ENCODE measurements around the gene YDJC. TPM values are rescaled to one million over a fixed set of nuclear protein-coding genes. Genes with fewer than 3 reads are reported as not detected.

YDJC gene
- total RNA-seq, 3 donors from 2014 or later (not counting 1 experiment from before 2014, with no cell fraction given) = 20.5 to 24.4 (median 21.6) TPM

DNA sequence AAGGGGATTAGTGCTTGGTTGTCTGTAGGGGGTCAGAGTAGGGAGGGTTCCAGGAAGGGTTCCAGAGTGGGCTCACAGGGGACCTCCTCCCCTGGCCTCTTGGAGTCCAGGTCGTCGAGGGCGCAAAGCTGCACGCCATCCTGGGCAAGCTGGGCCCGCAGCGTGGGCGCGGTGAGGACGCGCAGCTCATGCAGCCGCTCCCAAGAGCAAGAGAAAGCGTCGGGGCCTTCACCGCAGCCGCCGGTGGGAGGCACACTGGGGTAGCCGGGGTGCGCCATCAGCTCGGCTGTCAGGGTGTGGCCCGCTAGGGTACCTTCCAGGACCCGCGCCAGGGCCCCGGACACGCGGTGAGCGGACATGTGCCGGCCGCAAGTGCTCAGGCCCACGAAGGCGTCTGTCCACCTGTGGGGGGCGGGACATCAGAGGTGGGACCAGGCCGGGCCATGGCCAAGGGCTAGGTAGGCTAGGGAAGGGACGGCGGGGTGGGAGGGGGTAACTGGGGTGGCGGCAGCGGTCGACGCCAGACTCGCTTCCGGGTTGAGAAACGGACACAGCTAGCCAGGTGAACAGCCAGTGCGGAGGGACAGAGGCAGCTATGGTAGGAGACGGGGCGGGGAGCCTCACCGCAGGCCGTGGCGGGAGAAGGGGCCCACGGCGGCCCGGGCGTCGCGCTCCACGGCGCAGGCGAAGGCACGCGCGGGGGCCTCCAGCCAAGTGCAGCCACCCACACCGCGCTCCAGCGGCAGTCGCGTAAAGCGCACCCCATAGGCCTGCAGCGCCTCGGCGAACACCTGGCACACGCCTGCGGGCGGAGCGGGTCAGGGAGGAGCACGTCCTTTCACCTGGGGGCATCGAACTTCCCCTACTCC is 1.2 kb downstream of the YDJC start:
- intact Hi-C loops (cut with micrococcal nuclease) = loop anchor here (1.0 kb wide), 1 partner anchor 14 kb away; the partner anchor contains the start of gene SDF2L1
- Mint-ChIP-seq H3K27me3 (ENCODE audit: low read depth in 2 of 2) (no peaks in the 10 kb centered on the region), H3K27ac (peak overlapping the region; percentile 75 to 83), H3K4me3 (peak overlapping the region; percentile 90), H3K36me3 (no peaks in the 10 kb centered on the region), H3K9me3 (no peaks in the 10 kb centered on the region), H3K4me1 (peaks cover 32 to 41% of the 10 kb centered on the region in 2 donors)
- no peak overlapping the region for H3K27ac ChIP-seq (ENCODE audit: low read length)
- DNase-seq (no peak), ATAC-seq (no peak)
- peaks cover 45% of the 10 kb centered on the region for H3K4me1 ChIP-seq (ENCODE audit: control insufficient read depth, insufficient read depth, low read length)
- H3K36me3 ChIP-seq (ENCODE audit: control insufficient read depth, insufficient read depth, low read length) = peaks cover 28% of the 10 kb centered on the region
- 81% methylated on average over 74 of the region's 74 CpGs for WGBS (ENCODE audit: insufficient coverage)
- TF ChIP-seq, protein P1, sequence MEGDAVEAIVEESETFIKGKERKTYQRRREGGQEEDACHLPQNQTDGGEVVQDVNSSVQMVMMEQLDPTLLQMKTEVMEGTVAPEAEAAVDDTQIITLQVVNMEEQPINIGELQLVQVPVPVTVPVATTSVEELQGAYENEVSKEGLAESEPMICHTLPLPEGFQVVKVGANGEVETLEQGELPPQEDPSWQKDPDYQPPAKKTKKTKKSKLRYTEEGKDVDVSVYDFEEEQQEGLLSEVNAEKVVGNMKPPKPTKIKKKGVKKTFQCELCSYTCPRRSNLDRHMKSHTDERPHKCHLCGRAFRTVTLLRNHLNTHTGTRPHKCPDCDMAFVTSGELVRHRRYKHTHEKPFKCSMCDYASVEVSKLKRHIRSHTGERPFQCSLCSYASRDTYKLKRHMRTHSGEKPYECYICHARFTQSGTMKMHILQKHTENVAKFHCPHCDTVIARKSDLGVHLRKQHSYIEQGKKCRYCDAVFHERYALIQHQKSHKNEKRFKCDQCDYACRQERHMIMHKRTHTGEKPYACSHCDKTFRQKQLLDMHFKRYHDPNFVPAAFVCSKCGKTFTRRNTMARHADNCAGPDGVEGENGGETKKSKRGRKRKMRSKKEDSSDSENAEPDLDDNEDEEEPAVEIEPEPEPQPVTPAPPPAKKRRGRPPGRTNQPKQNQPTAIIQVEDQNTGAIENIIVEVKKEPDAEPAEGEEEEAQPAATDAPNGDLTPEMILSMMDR (IDR thresholded peaks at IDR 0.05) = no peak
- H3K9me3 ChIP-seq (ENCODE audit: control insufficient read depth, insufficient read depth, low read length) = no peaks in the 10 kb centered on the region
- no peaks in the 10 kb centered on the region for H3K27me3 ChIP-seq (ENCODE audit: control insufficient read depth, insufficient read depth, low read length)
- H3K4me3 ChIP-seq (ENCODE audit: low read length) = peak overlapping the region; percentile 99

DNA sequence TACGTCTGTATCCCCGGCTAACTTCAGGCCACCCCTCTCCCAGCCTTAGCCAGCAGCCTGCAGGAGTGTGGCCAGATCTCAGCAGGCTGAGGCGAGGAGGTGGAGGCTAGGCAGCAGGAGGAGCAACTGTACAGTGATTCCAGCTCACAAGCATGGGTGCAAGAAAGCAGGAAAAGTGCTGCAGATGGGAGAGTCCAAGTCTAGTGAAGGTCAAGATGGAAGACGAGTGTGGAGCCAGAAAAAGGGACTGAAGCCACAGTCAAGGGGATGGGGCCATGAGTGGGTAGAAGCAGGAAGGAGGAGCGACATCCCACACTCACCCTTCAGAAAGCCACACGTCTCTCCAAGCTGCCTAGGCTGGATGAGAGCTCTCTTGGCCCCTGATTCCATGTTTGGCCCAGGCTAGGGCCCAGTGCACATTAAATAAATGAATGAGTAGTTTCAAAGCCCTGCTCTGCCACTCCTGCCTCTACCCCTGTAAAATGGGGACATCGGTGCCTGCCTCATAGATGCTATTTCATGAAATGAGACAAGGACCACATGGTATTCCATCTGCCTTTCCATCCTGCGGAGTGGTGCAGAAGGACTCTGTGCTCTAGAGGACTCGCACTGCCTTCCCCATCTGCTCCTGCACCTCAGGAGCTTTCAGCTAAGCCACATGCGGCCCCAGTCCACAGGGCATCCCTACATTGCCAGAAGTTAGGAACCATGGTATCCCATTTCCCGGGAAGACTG is 2.9 kb downstream of the YDJC start:
- H3K27ac ChIP-seq (ENCODE audit: low read length) = no peak overlapping the region
- Mint-ChIP-seq H3K4me1 (peaks cover 32 to 48% of the 10 kb centered on the region in 2 donors), H3K9me3 (no peaks in the 10 kb centered on the region), H3K36me3 (no peaks in the 10 kb centered on the region), H3K4me3 (peak overlapping the region; percentile 28), H3K27ac (peak overlapping the region in 1 of 2 donors; percentile 51), H3K27me3 (ENCODE audit: low read depth in 2 of 2) (no peaks in the 10 kb centered on the region)
- DNase-seq (no peak), ATAC-seq (no peak)
- intact Hi-C loops (cut with micrococcal nuclease) = no loop called here
- H3K27me3 ChIP-seq (ENCODE audit: control insufficient read depth, insufficient read depth, low read length) = no peaks in the 10 kb centered on the region
- H3K36me3 ChIP-seq (ENCODE audit: control insufficient read depth, insufficient read depth, low read length) = peaks cover 38% of the 10 kb centered on the region
- H3K4me3 ChIP-seq (ENCODE audit: low read length) = no peak overlapping the region
- TF ChIP-seq, protein P1 (IDR thresholded peaks at IDR 0.05) = no peak
- no peaks in the 10 kb centered on the region for H3K9me3 ChIP-seq (ENCODE audit: control insufficient read depth, insufficient read depth, low read length)
- H3K4me1 ChIP-seq (ENCODE audit: control insufficient read depth, insufficient read depth, low read length) = peaks cover 38% of the 10 kb centered on the region
- WGBS (ENCODE audit: insufficient coverage) = 93% methylated on average over 11 of the region's 11 CpGs

GRCh38 chr22:21626073-21626734 is 3.6 kb downstream of the YDJC start:
- H3K4me1 ChIP-seq (ENCODE audit: control insufficient read depth, insufficient read depth, low read length) = peaks cover 38% of the 10 kb centered on the region
- no peak overlapping the region for H3K27ac ChIP-seq (ENCODE audit: low read length)
- TF ChIP-seq, protein P1 (IDR thresholded peaks at IDR 0.05) = no peak
- no peak for ATAC-seq
- H3K4me3 ChIP-seq (ENCODE audit: low read length) = no peak overlapping the region
- no peaks in the 10 kb centered on the region for H3K9me3 Mint-ChIP-seq
- no peak for DNase-seq
- H3K27me3 Mint-ChIP-seq (ENCODE audit: low read depth in 2 of 2) = no peaks in the 10 kb centered on the region
- no peaks in the 10 kb centered on the region for H3K9me3 ChIP-seq (ENCODE audit: control insufficient read depth, insufficient read depth, low read length)
- peak overlapping the region; percentile 51 to 83 for H3K27ac Mint-ChIP-seq
- peaks cover 38% of the 10 kb centered on the region for H3K36me3 ChIP-seq (ENCODE audit: control insufficient read depth, insufficient read depth, low read length)
- H3K27me3 ChIP-seq (ENCODE audit: control insufficient read depth, insufficient read depth, low read length) = no peaks in the 10 kb centered on the region
- intact Hi-C loops (cut with micrococcal nuclease) = no loop called here
- WGBS (ENCODE audit: insufficient coverage) = 81% methylated on average over 4 of the region's 4 CpGs
- H3K4me1 Mint-ChIP-seq = peaks cover 32 to 53% of the 10 kb centered on the region in 2 donors
- peak overlapping the region; percentile 28 for H3K4me3 Mint-ChIP-seq
- no peaks in the 10 kb centered on the region for H3K36me3 Mint-ChIP-seq

Data from natural killer cell (primary cell).